ENCODE data around the gene CSF2. TPM values are rescaled to one million over a fixed set of nuclear protein-coding genes. Genes with fewer than 3 reads are reported as not detected.
A peak's percentile ranks its signal among the peaks of the same experiment; 100 is the strongest.

The CSF2 gene
- total RNA-seq, 1 donor from 2014 or later: not detected

DNA sequence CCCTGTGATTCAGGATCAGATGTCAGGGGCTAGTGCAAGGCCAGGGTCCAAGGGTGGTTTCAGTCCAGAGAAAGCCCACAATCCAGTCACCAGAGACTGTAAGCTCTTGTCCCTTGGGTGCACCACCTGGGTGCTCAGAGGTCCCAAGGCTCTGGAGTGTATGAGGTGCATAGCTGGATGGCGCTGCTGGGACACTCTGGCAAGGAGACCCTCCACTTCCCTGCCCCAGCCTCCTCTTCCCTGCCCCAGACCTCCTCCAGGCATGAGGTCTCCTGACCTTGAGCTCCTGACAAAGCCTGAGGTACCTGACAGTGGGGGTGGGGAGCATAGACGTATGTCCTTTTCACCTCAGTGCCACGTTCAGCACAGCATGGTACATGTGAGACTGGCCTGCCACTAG, 7.0 kb downstream of the CSF2 start:
- DNase-seq (no peak), ATAC-seq (no peak)
- intact Hi-C loops (cut with micrococcal nuclease): no loop called here

DNA sequence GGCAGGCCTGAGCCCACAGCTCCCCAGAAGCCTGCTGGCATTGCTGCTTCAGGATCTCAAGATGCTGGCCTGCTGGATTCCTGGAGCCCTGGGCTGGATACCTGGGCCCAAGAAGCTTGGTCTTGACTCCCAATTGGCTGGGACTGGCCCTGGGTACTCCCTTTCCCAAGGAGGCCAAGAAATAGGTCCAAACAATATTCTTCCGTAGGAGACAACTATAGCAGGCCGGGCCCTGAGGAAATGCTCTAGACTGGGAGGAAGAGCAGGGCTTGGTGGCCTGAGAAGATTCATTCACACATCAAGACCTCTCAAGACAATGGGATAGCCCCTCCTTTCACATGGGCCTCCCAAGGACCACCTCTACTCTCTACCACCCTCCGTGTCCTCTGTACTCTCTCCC, 7.9 kb downstream of the CSF2 start:
- ATAC-seq (no peak), DNase-seq (no peak)
- intact Hi-C loops (cut with micrococcal nuclease): no loop called here

DNA sequence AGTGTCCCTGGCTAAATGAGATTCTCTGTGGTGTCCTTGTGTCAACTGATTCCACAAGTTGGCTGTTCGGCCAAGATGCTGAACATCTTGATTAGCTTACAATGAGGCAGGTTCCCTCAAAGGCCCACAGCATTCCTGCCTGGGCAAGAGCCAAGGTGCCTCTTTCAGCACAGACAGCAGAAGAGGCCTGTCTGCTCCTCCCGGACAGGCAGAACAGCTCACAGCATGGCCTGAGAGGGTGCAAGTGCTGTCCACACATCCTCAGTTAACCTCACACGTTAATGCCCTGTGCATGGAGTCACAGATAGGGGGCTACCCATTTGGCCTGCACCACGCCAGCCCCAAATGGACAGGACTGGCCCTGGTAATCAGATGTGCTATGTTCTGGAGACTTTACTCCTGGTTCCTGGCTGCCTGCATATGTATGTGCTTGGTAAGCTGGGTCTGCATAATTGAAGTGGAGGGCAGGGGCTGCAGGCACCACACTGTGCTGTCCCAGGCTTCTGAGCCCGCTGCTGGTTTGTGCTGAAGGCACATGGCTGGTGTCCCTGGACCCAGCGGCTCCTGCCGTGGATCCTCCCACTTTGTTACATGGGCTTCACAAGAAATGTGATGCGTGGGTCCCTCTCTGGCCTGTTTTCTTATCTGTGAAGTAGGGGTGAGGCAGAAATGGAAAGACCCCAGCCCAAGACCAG, 8.9 kb downstream of the CSF2 start:
- no peak for ATAC-seq
- intact Hi-C loops (cut with micrococcal nuclease): no loop called here
- no peak for DNase-seq

DNA sequence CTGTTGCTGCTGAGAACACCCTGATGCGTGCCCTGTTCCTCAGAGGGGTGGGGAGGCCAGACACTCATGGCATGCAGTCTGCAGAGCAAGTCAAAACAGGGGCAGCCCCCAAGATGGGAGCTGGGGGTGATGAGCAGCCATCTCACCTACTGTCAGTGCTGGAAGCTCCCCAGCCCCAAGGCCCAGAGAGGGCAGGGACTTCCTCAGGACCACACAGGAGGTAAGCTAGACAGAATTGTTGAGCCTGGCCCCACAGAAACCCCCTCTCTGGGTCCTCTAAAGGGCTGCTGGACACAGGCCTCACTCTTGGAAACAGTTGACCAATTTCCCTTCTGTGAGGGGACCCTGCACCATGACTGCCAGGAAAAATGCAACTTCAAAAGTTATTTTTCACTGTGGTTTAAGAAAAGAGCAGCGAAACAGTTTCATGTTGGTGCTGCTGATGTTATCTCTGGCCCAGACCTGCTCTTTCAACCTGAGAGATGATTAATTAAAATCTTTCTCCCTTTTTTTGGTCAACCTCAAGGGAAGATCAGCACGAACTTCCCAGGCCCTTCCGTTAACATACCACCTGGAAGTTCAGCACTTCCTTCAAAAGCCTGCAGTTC, 9.6 kb downstream of the CSF2 start:
- ATAC-seq (no peak), DNase-seq (no peak)
- intact Hi-C loops (cut with micrococcal nuclease): no loop called here

DNA sequence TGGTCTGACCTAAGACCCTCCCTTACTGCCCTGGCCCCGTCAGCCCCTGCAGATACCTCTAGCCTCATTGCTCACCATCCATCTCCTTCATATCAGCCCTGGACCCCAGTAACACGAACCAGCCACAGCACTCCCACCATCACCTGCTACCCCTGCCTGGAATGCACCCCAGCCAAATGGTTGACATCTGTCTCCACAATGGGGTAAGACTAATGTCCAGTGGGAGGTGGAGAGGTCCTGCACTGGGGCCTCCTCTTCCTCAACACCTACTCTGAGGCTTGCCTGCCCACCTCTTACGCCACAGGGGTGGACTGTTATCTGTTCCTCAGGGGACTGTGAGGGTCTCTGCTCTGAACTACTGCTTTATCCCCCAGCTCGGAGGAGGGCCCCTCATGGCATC, 12.1 kb downstream of the CSF2 start:
- ATAC-seq (no peak), DNase-seq (no peak)
- intact Hi-C loops (cut with micrococcal nuclease): no loop called here

DNA sequence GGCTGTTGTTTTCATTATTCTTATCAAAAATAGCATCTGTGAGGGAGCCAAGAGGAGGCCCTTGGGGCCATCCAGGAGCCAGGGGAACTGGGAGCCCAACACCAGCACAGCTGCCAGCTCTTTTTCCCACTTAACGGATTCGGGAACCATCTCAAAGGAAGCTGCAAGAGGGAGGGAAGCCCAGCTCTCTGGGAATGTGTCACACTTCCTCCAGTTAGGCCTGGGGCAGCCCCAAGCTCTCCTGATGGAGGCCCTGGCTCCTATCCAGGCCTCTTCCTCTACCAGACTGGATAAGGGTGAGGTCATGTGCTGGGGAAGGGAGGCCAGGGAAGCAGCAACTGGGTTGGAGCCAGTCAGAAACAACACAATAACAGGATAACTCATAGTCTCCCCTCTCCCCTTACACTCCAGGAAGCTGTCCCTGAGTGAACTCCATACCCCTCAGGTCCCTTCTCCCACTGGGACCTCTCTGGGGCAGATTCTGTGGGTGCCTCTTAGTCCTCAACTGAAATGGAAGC, 12.7 kb downstream of the CSF2 start:
- ATAC-seq (peak; percentile 93), DNase-seq (peak; percentile 76)
- intact Hi-C loops (cut with micrococcal nuclease): no loop called here

DNA sequence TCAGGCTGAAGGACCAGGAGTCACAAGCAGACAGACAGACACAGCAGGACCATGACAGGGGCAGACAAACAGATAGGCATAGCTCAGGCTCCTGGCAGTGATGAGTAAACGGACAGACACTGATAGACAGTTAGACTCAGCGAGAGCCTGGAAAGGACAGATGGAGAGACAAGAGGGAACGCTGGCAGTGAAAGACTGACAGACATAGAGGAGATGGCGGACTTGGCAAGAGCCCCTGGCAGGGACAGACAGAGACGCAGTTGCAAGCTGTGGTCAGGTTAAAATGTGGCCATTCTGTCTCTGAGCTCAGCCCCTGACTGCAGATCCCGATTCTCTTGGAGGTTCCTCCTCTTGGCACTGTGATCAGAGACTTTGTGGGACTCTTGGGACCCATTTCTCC, 13.6 kb downstream of the CSF2 start:
- intact Hi-C loops (cut with micrococcal nuclease): no loop called here
- no peak for DNase-seq
- ATAC-seq: no peak

DNA sequence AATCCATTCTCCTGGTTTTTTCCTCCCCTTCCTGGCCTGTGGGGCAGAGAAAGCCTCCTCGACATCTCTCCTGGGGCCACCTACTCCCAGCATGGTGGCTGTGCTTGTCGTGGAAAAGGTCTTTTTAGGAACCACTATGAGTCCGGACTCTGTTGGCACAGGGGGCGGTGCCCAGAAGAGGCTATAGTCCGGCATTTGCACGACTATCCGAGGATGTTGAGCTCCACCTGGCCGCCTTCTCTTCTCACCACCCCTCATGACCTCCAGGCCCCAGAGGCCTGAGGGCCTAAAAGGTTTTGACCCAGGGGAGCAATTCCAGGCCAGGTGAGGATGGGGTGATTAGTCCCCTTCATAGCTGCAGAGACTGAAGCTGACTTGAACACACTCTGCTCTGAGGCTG, 14.1 kb downstream of the CSF2 start:
- ATAC-seq (no peak), DNase-seq (no peak)
- intact Hi-C loops (cut with micrococcal nuclease): no loop called here

DNA sequence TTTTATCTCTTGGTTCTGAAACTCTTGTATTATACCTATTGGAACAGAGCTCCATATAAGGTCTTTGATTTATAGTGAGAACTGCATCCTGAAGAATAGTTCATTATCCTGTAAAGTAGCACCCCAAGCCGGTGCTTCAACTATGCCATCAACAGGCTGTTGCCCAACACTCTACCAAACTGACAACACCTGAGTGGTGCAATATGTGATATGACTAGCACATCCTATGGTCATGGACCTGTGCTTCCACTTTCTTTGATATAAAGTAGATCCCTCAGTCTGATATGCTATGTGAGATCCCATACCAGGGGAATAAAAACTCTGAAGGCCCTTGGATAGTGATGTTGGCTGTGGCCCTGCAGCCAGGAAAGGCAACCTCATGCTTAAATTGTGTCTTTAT, 15.8 kb downstream of the CSF2 start:
- intact Hi-C loops (cut with micrococcal nuclease): no loop called here
- no peak for DNase-seq

DNA sequence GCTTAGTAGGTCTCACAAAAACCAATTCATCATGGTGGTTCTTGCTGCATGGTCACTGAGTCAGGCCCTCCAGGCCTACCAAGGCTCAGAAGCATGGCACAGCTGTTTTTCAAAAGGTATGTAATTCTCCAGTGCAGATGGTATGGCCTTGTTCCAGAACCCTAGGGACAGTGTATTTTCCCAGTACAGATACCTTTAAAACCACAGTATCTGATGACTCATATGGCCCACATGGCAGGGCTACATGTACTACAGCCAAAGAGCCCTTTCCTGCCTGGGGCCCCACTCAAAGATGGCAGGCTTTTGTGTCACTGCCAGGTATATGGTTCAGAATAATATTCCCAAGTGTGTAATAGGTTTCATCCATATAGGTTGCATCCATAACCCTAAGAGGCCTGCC, 16.5 kb downstream of the CSF2 start:
- DNase-seq: no peak
- ATAC-seq: no peak
- intact Hi-C loops (cut with micrococcal nuclease): no loop called here

More for the DNA sequence above, 15.8 kb downstream of the CSF2 start:
- ATAC-seq: no peak

DNA sequence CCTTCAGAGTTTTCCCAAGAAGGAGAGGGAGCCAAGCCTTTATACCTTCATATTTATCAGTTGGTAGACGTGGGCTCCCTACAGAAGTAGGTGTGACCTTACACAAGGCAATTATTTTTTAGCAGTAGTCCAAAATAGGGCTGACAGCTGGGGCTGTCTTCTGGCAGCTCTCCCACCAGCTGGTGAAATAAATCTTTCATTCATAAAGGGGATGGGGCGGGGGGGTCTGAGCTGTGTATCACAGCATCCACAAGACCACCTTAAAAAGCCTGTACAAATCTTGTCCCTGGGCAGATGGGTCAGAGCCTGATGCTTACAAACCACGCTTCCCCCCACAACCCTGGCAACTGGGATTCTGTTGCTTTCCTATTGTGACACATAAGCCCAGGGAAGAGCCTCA, 19.7 kb downstream of the CSF2 start:
- no peak for DNase-seq
- intact Hi-C loops (cut with micrococcal nuclease): no loop called here
- no peak for ATAC-seq

DNA sequence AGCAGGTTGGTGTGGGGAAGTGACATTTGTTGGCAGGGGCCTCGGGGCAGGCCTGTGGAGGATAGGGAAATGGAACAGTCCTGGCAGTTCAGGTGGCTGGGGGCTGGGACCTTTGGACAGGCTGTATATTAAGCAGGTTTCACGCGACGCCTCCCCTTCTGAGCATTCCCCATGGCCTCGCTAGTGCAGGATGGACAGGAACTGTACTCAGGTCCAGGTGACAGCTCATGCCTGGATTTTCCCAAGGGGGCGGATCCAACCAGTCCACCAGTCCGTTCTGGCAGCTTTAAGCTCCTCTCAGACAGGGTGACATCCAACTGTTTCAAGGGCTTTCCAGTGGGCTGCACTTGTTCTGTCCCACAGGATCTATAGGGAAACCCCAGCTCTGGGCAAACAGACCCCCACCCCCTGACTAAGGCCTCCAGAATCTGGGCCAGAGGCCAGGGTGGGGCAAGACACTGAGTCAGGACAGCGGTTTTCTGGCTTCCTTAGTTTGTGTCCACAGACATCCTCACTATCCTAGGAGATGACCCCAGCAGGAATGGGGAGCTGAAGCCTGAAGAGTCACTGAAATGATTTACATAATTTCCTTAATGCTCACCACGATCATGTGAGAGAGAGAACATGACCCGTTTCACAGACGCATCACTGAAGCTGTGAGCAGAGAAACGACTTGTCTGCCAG, 20.9 kb downstream of the CSF2 start:
- DNase-seq: no peak

DNA sequence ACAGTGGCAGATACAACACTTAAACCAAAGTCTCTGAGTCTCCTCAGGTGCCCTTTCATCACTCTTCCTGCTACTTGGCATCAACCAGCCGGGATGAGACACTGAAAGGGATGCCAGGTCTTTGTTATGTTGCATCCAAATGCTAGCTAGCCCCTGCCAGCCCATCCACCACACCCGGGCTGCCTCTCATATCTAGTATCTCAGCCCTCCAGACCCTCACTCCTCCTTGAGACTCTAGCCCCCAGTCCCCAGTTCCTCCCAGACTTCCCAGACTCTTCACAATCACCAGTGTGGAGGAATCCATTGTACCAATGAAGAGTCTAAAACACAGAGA, 21.5 kb downstream of the CSF2 start:
- DNase-seq: no peak
- ATAC-seq: no peak
- intact Hi-C loops (cut with micrococcal nuclease): no loop called here

More for the DNA sequence above, 20.9 kb downstream of the CSF2 start:
- intact Hi-C loops (cut with micrococcal nuclease): no loop called here
- no peak for ATAC-seq

DNA sequence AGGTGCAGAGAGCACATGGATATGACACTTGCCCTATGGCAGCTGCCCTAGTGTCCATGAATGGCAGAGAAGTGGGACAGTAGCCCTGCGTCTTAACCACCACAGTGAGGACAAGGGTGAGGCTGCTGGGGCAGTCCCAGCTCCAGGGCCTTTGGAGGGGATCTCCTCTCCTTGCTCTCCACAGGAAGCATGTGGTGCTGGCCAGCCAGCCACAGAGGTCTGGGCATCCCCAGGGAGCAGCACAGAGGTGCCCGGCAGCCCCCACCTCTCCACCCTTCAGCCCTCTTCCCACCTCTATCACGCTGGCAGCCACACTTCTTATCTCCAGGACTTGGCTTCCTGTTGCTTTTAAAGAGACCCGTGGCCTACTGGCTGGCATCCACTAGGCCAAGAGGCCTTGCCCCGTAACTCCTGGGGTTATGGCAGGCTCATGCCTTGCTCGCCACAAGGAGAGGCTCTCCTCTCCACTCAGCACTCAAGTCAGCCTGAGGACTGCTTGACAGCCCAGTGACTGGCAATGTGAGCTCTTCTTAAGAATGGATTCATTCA, 21.9 kb downstream of the CSF2 start:
- intact Hi-C loops (cut with micrococcal nuclease): no loop called here
- ATAC-seq (peak; percentile 92), DNase-seq (peak; percentile 46)

DNA sequence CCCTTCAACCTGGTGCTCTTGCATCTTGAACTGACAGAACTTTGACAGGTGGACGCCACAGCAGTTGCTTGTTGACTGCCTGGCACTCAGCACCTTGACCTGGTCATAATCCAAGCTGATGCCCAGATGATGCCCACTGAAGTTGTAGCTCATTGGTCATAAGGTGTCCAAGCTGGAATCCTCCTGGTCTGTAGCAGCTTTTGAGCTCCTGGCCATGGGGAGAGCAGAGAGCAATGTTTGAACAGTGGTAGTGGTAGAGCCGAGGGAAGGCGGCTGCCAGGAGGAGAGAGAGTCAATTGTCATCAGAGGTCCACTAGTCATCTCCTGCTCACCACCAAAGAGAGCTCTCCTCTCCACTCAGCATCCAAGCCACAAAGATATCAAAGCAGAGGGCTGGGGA, 23.3 kb downstream of the CSF2 start:
- intact Hi-C loops (cut with micrococcal nuclease): no loop called here
- no peak for ATAC-seq
- no peak for DNase-seq

DNA sequence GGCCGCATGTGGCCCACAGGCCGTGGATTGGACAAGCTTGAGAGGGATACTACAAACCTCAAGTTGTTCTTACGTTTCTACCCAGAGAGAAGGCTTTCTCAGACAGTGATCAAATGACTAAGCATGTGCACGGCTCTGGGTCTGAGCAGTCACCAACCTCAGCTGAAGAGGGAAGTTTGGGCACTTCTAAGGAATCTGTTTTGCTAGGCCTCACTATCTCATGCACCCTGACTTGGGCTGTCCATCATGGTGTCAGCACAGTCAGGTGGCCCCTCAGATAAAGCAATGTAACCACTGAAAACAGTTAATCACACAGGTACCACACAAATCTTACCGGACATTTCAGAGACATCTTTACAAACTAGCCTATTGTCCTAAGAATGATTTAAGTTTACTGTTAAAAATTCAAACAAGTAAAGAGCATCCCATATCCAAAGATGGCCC, 24.6 kb downstream of the CSF2 start:
- ATAC-seq (no peak), DNase-seq (no peak)
- intact Hi-C loops (cut with micrococcal nuclease): no loop called here

DNA sequence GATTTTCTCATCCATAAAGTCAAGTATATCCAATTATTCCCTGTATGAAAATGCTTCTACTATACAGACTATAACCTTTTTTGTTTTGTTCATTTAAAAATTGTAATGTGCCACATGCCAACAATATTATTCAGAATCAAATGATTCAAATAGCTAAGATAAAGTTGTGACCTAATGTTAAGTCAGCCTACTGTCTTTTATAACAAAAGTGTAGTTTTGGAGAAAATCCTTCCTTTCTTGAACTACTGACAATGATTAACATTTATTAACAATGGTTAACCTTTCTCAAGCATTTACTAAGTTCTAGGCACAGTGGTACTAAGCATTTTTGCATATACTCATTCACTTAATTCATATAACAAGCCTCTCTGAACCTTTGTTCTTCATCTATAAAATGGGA, 25.0 kb downstream of the CSF2 start:
- intact Hi-C loops (cut with micrococcal nuclease): no loop called here
- no peak for DNase-seq
- ATAC-seq: no peak

DNA sequence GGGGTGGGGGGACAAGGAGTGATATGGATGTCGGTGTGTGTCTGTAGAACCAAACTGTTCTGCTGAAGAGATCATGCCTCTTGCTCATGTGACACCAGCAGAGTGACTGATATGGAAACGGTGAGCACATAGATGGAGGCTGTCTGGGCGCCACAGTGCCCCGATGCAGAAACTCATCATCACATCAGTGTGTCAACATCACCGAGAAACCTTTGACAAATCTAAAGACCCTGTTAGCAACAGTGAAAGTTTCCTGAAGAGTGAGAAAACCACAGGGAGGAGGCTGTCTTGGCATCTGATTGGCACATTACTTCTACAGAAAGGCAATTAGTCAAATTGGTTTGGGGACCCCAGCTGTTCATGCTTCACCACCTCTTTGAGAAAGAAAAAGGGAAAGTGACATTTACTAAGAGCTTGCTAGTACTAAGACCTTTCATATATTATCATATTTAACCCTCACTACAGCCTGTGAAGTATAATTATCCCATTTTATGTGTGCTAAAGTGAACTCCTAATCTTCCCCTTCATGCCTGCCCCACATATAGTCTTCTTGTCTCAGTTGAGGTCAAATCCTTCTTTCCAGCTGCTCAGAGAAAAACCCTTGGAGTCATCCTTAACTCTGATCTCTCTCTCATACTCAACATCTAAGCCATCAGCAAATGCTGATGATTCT, 25.6 kb downstream of the CSF2 start:
- ATAC-seq (no peak), DNase-seq (no peak)
- intact Hi-C loops (cut with micrococcal nuclease): no loop called here

DNA sequence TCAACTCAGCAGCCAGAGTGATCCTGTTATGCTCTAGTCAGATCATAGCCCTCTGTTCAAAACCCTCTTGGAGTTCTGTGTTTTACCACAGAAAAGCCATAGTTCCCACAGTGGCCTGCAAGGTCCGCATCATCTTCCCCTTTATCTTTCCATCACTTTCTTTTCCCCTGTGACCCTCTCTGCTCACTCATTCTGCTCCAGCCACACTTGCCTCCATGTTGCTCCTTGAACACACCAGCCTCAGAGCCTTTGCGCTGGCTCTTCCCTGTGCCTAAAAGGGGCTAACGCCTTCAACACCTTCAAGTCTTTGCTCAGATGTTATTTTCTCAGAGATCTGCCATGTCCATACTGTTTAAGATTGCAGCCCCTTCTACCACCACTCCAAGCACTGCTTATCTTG, 26.3 kb downstream of the CSF2 start:
- intact Hi-C loops (cut with micrococcal nuclease): no loop called here
- ATAC-seq (no peak), DNase-seq (no peak)
